Stromal cell of bone marrow (primary cell): ENCODE data around the gene MRAP2.
"Not testable (repeated sequence)": the region's sequence is repeated elsewhere in the genome, so short reads cannot be mapped to it uniquely, and the experiment has no call there.

Experiments
- DNase-seq: peaks from one replicate; pipeline ENCODE4 v3.0.0-alpha.2; 2012; ENCODE audit warnings: low read depth

Gene MRAP2

DNA sequence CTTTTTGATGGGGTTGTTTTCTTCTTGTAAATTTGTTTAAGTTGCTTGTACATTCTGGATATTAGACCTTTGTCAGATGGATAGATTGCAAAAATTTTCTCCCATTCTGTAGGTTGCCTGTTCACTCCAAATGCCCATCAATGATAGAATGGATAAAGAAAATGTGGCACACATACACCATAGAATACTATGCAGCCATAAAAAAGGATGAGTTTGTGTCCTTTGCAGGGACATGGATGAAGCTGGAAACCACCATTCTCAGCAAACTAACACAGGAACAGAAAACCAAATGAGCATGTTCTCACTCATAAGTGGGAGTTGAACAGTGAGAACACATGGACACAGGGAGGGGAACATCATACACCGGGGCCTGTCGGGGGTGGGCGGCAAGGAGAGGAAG, 1.6 kb upstream of the MRAP2 start:
- DNase-seq = not testable (repeated sequence)

- no peak for DNase-seq
These were observed 1.9 kb downstream of the MRAP2 start for GRCh38 chr6:84035484-84035883.

DNA sequence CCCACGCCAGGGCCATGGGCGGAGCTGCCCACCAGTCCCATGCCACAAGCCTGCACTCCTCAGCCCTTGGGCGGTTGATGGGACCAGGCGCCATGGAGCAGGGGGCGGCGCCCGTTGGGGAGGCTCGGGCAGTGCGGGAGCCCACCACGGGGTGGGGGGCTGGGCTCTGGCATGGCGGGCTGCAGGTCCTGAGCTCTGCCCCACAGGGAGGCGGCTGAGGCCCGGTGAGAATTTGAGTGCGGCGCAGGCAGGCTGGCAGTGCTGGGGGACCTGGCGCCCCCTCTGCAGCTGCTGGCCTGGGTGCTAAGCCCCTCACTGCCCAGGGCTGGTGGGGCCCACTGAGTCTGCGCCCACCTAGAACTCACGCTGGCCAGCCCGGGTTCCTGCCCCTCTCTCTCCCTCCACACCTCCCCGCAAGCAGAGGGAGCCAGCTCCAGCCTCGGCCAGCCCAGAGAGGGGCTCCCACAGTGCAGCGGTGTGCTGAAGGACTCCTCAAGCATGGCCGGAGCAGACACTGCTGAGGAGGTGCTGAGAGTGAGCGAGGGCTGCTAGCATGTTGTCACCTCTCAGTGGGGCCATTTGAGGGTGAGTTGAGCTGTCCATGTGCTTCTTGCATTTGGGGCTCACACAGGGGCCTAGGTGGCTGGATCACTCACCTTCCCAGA, 4.0 kb downstream of the MRAP2 start:
- DNase-seq = no peak

DNA sequence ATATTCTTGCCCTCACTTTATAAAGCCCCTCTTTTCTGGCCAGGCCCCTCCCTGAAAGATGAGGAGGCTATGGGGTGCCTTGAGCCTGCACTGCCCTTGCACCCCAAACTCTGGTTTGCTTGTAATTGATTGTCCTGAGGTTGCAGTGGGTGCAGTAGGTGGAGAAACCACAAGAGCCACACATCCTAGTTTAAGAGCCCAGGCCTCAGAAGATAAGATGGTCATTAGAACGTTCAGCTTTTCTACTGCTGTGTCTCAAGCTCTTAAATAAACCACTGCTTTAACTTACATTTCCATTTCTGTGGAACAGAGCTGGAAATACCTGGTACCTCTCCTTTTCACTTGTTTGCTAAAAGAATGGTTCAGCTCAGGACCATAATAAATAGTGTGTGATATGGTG, 9.0 kb downstream of the MRAP2 start:
- DNase-seq = no peak

DNA sequence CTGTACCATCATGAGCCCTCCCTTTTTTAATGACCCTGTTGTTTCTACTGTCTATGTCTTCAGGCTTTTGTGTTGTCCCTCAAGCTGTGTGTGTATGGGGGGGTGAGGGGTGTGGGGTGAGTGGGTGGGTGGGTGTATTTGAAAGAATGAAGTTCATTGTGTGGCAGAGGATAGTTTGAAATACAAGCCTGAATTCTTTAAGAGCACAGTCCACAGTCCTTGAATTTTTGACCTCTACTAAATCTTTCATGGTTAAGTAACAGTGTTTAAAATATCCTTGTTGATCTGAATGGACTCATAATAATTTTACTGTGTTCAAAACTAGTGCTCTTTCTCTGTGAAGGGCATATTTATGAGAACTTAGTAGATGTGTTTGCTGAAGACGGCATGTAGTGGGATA, 10.0 kb downstream of the MRAP2 start:
- DNase-seq = no peak

GRCh38 chr6:84046755-84047154, 13.2 kb downstream of the MRAP2 start:
- DNase-seq = no peak

GRCh38 chr6:84048588-84048987, 15.0 kb downstream of the MRAP2 start:
- no peak for DNase-seq

DNA sequence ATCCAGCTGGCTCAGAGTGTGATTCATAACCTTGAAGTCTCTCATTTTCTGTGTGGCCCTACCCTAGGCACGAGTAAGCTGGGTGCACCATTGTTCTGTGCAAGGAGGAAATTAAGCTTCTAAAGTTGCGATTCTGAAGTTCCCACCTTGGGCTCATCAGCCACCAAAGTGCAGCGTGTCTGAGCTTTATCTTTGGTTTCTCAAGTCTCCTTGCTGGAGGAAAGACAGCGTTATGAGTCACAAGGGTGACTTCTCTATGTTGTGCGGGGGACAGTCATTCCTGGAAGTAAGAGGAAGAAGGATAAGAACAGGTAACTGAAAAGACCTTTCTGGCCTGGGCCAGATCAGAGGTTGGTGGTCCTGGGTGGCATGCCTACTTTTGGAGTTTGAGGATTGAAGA, 16.8 kb downstream of the MRAP2 start:
- no peak for DNase-seq

- DNase-seq = peak; percentile 46
These were observed 18.8 kb downstream of the MRAP2 start for GRCh38 chr6:84052204-84052882.

- no peak for DNase-seq
These were observed 19.3 kb downstream of the MRAP2 start for GRCh38 chr6:84052883-84053241.

GRCh38 chr6:84055647-84056046, 22.1 kb downstream of the MRAP2 start:
- DNase-seq = no peak

- DNase-seq = no peak
These were observed 24.3 kb downstream of the MRAP2 start for GRCh38 chr6:84057908-84058307.

GRCh38 chr6:84059082-84059481, 25.5 kb downstream of the MRAP2 start:
- DNase-seq = no peak

DNA sequence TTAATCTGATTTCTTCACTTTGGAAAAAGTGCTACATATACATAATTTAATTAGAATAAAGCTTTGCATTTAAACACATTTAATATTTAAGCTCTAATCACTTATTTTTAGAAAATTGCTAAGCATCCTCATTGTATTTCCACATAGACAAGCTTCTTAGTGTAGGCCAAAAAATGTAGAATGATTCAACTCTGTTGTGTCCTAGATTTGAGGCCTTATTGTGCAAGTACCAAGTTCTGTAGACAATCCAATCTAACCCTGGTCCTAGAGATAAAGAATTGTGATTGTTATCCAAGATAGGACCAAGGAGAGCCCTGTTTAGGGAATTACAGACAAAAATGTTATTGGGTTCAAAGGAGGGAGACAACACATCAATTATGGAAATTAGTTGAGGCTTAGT, 27.6 kb downstream of the MRAP2 start:
- DNase-seq = no peak

DNA sequence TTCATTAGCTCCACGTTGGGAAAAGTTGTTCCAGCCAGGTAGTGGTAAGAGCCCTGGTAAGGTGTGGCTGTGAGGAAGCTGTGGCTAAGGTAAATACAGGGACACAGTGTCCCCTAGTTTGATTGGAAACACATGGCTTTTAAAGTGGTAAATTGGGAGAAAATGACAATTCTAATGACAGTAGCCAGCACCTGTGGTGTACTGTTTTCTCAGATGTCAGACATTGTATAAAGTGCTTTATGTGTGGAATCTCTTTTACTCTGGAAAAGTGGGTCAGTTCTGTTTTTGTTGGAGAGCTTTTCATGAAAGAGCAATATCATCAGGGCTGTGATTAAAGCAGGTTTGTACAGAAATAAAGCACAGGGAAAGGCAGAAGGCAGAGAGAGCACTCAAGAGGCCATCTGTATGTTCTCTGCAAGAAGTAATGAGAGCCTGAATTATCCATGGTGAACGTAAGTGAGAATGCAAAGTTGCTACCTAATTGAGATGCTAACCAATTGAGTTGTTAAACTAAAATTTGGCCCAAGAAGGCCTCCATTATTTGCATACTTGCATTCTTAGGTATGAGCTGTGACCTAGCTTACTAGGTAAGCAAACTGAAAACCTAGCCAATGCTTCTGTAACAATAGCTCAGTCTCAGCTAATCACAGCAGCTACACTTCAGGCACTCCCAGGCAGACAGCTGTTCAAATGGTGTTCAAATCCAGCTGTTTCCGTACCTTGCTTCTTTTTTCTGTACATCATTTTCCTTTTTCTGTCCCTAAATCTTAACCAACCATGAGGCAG, 28.2 kb downstream of the MRAP2 start:
- DNase-seq = no peak

GRCh38 chr6:84062519-84063154, 29.1 kb downstream of the MRAP2 start:
- no peak for DNase-seq

- peak; percentile 91 for DNase-seq
These were observed 32.2 kb downstream of the MRAP2 start for GRCh38 chr6:84065693-84066290.

- DNase-seq = no peak
These were observed 33.0 kb downstream of the MRAP2 start for GRCh38 chr6:84066536-84066935.

DNA sequence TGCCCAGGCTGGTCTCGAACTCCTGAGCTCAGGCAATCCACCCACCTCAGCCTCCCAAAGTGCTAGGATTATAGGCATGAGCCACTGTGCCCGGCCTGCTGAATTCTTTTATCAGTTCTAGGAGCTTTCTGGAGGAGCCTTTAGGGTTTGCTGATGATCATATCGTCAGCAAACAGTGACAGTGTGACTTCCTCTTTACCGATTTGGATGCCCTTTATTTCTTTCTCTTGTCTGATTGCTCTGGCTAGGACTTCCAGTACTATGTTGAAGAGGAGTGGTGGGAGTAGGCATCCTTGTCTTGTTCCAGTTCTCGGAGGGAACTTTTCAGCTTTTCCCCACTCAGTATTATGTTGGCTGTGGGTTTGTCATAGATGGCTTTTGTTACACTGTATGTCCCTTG, 35.3 kb downstream of the MRAP2 start:
- not testable (repeated sequence) for DNase-seq

DNA sequence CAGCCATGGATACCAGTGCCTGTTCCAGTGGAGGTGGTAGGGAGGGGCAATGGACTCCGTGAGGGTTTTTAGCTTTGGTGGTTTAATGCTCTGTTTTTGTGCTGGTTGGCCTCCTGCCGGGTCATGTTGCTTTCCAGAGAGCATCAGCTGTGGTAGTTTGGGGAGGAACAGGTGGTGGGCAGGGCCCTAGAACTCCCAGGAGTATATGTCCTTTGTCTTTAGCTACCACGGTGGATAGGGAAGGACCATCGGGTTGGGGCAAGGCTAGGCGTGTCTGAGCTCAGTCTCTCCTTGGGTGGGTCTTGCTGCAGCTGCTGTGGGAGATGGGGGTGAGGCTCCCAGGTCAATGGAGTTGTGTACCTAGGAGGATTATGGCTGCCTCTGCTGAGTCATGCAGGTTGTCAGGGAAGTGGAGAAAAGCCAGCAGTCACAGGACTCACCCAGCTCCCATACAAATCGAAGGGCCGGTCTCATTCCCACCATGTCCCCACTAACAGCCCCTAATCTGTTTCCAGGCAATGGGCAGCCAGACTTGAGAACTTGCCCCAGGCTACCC, 38.9 kb downstream of the MRAP2 start:
- DNase-seq = no peak

- DNase-seq = no peak
These were observed 41.6 kb downstream of the MRAP2 start for GRCh38 chr6:84074988-84075781.
